ENCODE data around the gene CDH4. TPM values are rescaled to one million over a fixed set of nuclear protein-coding genes. Genes with fewer than 3 reads are reported as not detected.

Gene CDH4
- total and polyA plus RNA-seq, 2 donors from 2014 or later = 1.1 TPM; not detected in 1

DNA sequence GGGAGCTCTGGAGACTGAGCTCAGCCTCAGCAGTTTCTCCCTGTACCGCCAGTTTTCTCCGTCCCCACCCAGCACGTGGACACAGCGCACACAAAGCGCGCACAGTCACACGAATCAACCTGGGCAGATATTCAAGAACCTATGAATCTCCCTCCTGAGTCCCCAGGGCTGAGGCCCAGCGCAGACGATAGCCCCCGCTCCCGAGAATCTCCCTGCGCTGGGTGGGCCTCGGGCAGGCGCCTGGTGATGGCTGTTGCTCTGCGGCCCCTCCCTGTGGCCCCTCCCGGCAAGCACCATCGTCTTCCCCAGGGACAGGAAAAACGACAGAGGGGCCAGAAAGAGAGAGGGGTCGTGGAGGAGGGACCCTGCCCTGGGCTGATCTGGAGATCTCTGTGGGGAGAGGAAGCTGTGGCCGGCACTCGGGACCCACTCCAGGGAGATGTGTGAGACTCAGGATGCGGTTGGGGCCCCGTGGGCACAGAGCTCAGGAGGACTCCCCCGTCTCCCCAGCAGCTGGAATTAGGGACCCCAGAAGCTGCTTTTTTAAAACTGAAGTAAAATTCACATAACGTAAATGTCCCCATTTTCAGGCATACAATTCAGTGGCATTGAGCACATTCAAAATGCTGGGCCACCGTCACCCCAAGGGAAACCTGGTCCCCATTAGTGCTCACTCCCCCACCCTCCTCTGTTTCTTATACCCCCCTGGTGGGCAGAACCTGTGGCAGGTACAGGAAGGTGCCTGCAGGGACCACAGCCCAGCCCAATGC, 482.9 kb downstream of the CDH4 start:
- no peaks in the 10 kb centered on the region for H3K4me1 ChIP-seq (ENCODE audit: control insufficient read depth in 2 of 3, insufficient read depth in 2 of 3, low read depth in 1 of 3, low read length in 3 of 3)
- H3K9me3 ChIP-seq (ENCODE audit: control insufficient read depth in 2 of 3, insufficient read depth in 1 of 3, low read length in 3 of 3) = no peaks in the 10 kb centered on the region
- no peaks in the 10 kb centered on the region for H3K36me3 ChIP-seq (ENCODE audit: control insufficient read depth in 2 of 3, insufficient read depth in 3 of 3, low read length in 3 of 3)
- H3K27me3 ChIP-seq (ENCODE audit: control insufficient read depth, insufficient read depth, low read length) = no peaks in the 10 kb centered on the region
- FAIRE-seq (no peak), DNase-seq (peak in 1 of 5 donors; percentile 48)
- H3K9ac ChIP-seq (ENCODE audit: low read length in 3 of 3) = no peak overlapping the region
- H3K27ac ChIP-seq (ENCODE audit: low read depth in 2 of 2, low read length in 2 of 2) = no peak overlapping the region
- H3K4me3 ChIP-seq (ENCODE audit: low read length in 3 of 3) = no peak overlapping the region
- intact Hi-C loops (cut with DNase I) = no loop called here
- TF ChIP-seq, protein P1, sequence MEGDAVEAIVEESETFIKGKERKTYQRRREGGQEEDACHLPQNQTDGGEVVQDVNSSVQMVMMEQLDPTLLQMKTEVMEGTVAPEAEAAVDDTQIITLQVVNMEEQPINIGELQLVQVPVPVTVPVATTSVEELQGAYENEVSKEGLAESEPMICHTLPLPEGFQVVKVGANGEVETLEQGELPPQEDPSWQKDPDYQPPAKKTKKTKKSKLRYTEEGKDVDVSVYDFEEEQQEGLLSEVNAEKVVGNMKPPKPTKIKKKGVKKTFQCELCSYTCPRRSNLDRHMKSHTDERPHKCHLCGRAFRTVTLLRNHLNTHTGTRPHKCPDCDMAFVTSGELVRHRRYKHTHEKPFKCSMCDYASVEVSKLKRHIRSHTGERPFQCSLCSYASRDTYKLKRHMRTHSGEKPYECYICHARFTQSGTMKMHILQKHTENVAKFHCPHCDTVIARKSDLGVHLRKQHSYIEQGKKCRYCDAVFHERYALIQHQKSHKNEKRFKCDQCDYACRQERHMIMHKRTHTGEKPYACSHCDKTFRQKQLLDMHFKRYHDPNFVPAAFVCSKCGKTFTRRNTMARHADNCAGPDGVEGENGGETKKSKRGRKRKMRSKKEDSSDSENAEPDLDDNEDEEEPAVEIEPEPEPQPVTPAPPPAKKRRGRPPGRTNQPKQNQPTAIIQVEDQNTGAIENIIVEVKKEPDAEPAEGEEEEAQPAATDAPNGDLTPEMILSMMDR (IDR thresholded peaks at IDR 0.05; ENCODE audit: borderline replicate concordance, extremely low read depth, insufficient read depth) = no peak

DNA sequence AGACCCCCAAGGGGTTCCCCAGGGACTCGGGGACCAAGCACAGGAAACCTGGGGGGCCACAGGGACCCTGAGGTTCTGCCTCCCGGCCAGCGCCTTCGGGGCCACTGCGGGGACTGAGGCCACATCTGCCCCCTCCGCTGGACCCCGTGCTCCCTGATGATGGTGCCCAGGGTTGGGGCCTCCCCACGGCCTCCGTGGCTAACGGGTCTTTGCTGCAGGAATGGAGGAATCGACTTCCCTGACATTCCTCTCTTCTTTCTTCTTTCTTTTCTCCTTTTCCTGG, 483.4 kb downstream of the CDH4 start:
- Histone ChIP-seq H3K9ac (ENCODE audit: low read length in 3 of 3) (no peak overlapping the region), H3K27ac (ENCODE audit: low read depth in 2 of 2, low read length in 2 of 2) (no peak overlapping the region), H3K4me3 (ENCODE audit: low read length in 3 of 3) (no peak overlapping the region), H3K36me3 (ENCODE audit: control insufficient read depth in 2 of 3, insufficient read depth in 3 of 3, low read length in 3 of 3) (no peaks in the 10 kb centered on the region), H3K4me1 (ENCODE audit: control insufficient read depth in 2 of 3, insufficient read depth in 2 of 3, low read depth in 1 of 3, low read length in 3 of 3) (no peaks in the 10 kb centered on the region), H3K9me3 (ENCODE audit: control insufficient read depth in 2 of 3, insufficient read depth in 1 of 3, low read length in 3 of 3) (no peaks in the 10 kb centered on the region), H3K27me3 (ENCODE audit: control insufficient read depth, insufficient read depth, low read length) (no peaks in the 10 kb centered on the region)
- intact Hi-C loops (cut with DNase I) = no loop called here
- TF ChIP-seq, protein P1 (IDR thresholded peaks at IDR 0.05; ENCODE audit: borderline replicate concordance, extremely low read depth, insufficient read depth) = no peak
- peak in 1 of 5 donors; percentile 52 for DNase-seq
- no peak for FAIRE-seq

- Histone ChIP-seq H3K27me3 (ENCODE audit: control insufficient read depth, insufficient read depth, low read length) (no peaks in the 10 kb centered on the region), H3K27ac (ENCODE audit: low read depth in 2 of 2, low read length in 2 of 2) (no peak overlapping the region), H3K36me3 (ENCODE audit: control insufficient read depth in 2 of 3, insufficient read depth in 3 of 3, low read length in 3 of 3) (no peaks in the 10 kb centered on the region), H3K4me1 (ENCODE audit: control insufficient read depth in 2 of 3, insufficient read depth in 2 of 3, low read depth in 1 of 3, low read length in 3 of 3) (no peaks in the 10 kb centered on the region), H3K9me3 (ENCODE audit: control insufficient read depth in 2 of 3, insufficient read depth in 1 of 3, low read length in 3 of 3) (no peaks in the 10 kb centered on the region), H3K9ac (ENCODE audit: low read length in 3 of 3) (no peak overlapping the region), H3K4me3 (ENCODE audit: low read length in 3 of 3) (no peak overlapping the region)
- TF ChIP-seq, protein P1 (IDR thresholded peaks at IDR 0.05; ENCODE audit: borderline replicate concordance, extremely low read depth, insufficient read depth) = no peak
- FAIRE-seq = no peak
- peak in 1 of 5 donors; percentile 19 for DNase-seq
- intact Hi-C loops (cut with DNase I) = no loop called here
Observed at GRCh38 chr20:61736001-61736635, 484.1 kb downstream of the CDH4 start.

Data from kidney (tissue), 14 donors.